Prostate gland (tissue), 2 donors: ENCODE results near the gene SRXN1. TPM values are rescaled to one million over a fixed set of nuclear protein-coding genes. Genes with fewer than 3 reads are reported as not detected.

Source experiments
- DNase-seq: peaks from one replicate; pipeline ENCODE4 v3.0.0-alpha.2; 2019; ENCODE audit warnings: low spot score
- H3K27ac ChIP-seq, 2 donors: fragments of 200-600 bp; sonication (generic); 2 replicates each; pipeline ENCODE4 v1.5.1; 2017 to 2019
- H3K27me3 ChIP-seq: fragments of 200-600 bp; sonication (generic); replicated peaks from 2 replicates; pipeline ENCODE4 v1.5.1; 2019; ENCODE audit not compliant: insufficient read depth
- H3K36me3 ChIP-seq, 2 donors: fragments of 200-600 bp; sonication (generic); 1 replicate in 1 of 2; 2 replicates in 1 of 2; pipeline versions ENCODE4 v1.5.1 to v1.8.1; 2017 to 2019
- H3K4me1 ChIP-seq: fragments of 200-600 bp; sonication (generic); replicated peaks from 2 replicates; pipeline ENCODE4 v1.5.1; 2019
- H3K4me3 ChIP-seq, 2 donors: fragments of 200-600 bp; sonication (generic); 2 replicates each; pipeline ENCODE4 v1.5.1; 2017 to 2019
- H3K9me3 ChIP-seq: fragments of 200-600 bp; sonication (generic); 2 replicates; pipeline ENCODE4 v1.5.1; 2017
- CTCF ChIP-seq, 4 experiments: fragments of 200-600 bp in 2 of 4; fragments of 450-650 bp in 2 of 4; sonication (generic) in 2 of 4; IDR thresholded peaks; 1 replicate in 3 of 4; 2 replicates in 1 of 4; pipeline ENCODE4 v1.5.1; 2016 to 2019; ENCODE audit warnings: antibody characterized with exemption in 4 of 4, mild to moderate bottlenecking in 2 of 4, moderate library complexity in 2 of 4
- POLR2A ChIP-seq: fragments of 450-650 bp; IDR thresholded peaks from one replicate; pipeline ENCODE4 v1.6.1; 2016; ENCODE audit warnings: antibody characterized with exemption, mild to moderate bottlenecking
- POLR2AphosphoS5 ChIP-seq: sonication (generic); formaldehyde crosslinking; IDR thresholded peaks from one replicate; pipeline ENCODE4 v1.6.1; 2017; ENCODE audit warnings: antibody characterized with exemption
- WGBS: methylation state at CpG from one replicate; pipeline ENCODE4 v1.1.5; 2018; 5-methylcytosine and 5-hydroxymethylcytosine counted together
- intact Hi-C: fragments of 100-400 bp; cut with DNase I; formaldehyde crosslinking; loops from one replicate; pipeline ENCODE4 v1.14.2; 2022
- total RNA-seq, 2 donors: library from RNA; depleted of rRNA; stranded (reverse); fragments of >200 nt; gene quantifications; one replicate each; pipeline ENCODE4 v1.1.0, GENCODE V29; 2016

The SRXN1 gene
- total RNA-seq, 2 donors from 2014 or later: 33.6 to 41.4 TPM

GRCh38 chr20:675453-676314 lies 22.7 kb upstream of the SRXN1 start, which contains the start of gene SCRT2:
SCRT2 (minus strand) TSS chr20:675802; CDS start chr20:675601, 201 bp downstream.
- Histone ChIP-seq H3K4me3 (no peak within 1 kb of the TSS), H3K36me3 (no peaks in the 10 kb centered on the region), H3K4me1 (no peaks in the 10 kb centered on the region), H3K9me3 (no peaks in the 10 kb centered on the region), H3K27ac (no peak within 1 kb of the TSS), H3K27me3 (no peaks in the 10 kb centered on the region)
- DNase-seq: peak; percentile 76
- intact Hi-C loops: no loop called here
- WGBS: 1% methylated on average over 51 of the region's 69 CpGs
- TF ChIP-seq POLR2AphosphoS5 (no peak), POLR2A (no peak), CTCF (IDR thresholded peaks at IDR 0.05) (no peak)

GRCh38 chr20:675033-675452 lies 22.0 kb upstream of the SRXN1 start:
- 3% methylated on average over 25 of the region's 25 CpGs for WGBS
- H3K4me3 ChIP-seq: no peak overlapping the region
- TF ChIP-seq CTCF (IDR thresholded peaks at IDR 0.05) (no peak), POLR2AphosphoS5 (no peak)
- H3K27ac ChIP-seq: no peak overlapping the region
- H3K36me3 ChIP-seq: no peaks in the 10 kb centered on the region
- H3K4me1 ChIP-seq: no peaks in the 10 kb centered on the region
- intact Hi-C loops: no loop called here
- no peak for DNase-seq
- H3K27me3 ChIP-seq: no peaks in the 10 kb centered on the region
- H3K9me3 ChIP-seq: no peaks in the 10 kb centered on the region

GRCh38 chr20:673603-674001 lies 20.6 kb upstream of the SRXN1 start:
- H3K27me3 ChIP-seq: no peaks in the 10 kb centered on the region
- no peak for DNase-seq
- WGBS: 40% methylated on average over 3 of the region's 3 CpGs

GRCh38 chr20:672963-673602 lies 20.1 kb upstream of the SRXN1 start:
- H3K27me3 ChIP-seq: no peaks in the 10 kb centered on the region
- 24% methylated on average over 6 of the region's 7 CpGs for WGBS

More at GRCh38 chr20:673603-674001, 20.6 kb upstream of the SRXN1 start:
- no peak for TF ChIP-seq CTCF (IDR thresholded peaks at IDR 0.05)
- no peak for TF ChIP-seq POLR2A
- TF ChIP-seq POLR2AphosphoS5: no peak
- H3K36me3 ChIP-seq: no peaks in the 10 kb centered on the region
- H3K4me1 ChIP-seq: no peaks in the 10 kb centered on the region
- H3K4me3 ChIP-seq: no peak overlapping the region
- intact Hi-C loops: no loop called here
- no peak overlapping the region for H3K27ac ChIP-seq
- H3K9me3 ChIP-seq: no peaks in the 10 kb centered on the region

More at GRCh38 chr20:672963-673602, 20.1 kb upstream of the SRXN1 start:
- Histone ChIP-seq H3K4me1 (no peaks in the 10 kb centered on the region), H3K36me3 (no peaks in the 10 kb centered on the region), H3K27ac (no peak overlapping the region), H3K9me3 (no peaks in the 10 kb centered on the region), H3K4me3 (no peak overlapping the region)
- intact Hi-C loops: no loop called here
- no peak for TF ChIP-seq CTCF (IDR thresholded peaks at IDR 0.05)
- no peak for DNase-seq
